Measurements from ENCODE around the gene POLR3B. TPM values are rescaled to one million over a fixed set of nuclear protein-coding genes. Genes with fewer than 3 reads are reported as not detected.

The POLR3B gene
- total and polyA plus RNA-seq, 2 of the 13 experiments (the other 11 are each of a cell fraction or from before 2014, with no cell fraction given): 4.8 to 13.1 TPM

- Histone ChIP-seq H2AFZ (ENCODE audit: low read length) (no peak overlapping the region), H3K4me3 (replicated peaks in 1 of 3; ENCODE audit: insufficient read depth in 1 of 3, low read depth in 2 of 3, low read length in 3 of 3) (no peak overlapping the region), H3K9me3 (ENCODE audit: low read length) (no peaks in the 10 kb centered on the region), H3K27ac (ENCODE audit: extremely low read length, insufficient read depth, low read length) (no peak overlapping the region), H3K36me3 (replicated peaks in 1 of 2; ENCODE audit: control insufficient read depth in 1 of 2, insufficient read depth in 2 of 2, low read length in 2 of 2) (peaks cover 5 to 30% of the 10 kb centered on the region in 2 experiments), H3K4me2 (ENCODE audit: low read depth, low read length) (no peak overlapping the region), H4K20me1 (ENCODE audit: insufficient read depth, low read length) (no peaks in the 10 kb centered on the region), H3K27me3 (ENCODE audit: control insufficient read depth in 1 of 2, insufficient read depth in 2 of 2, low read length in 2 of 2) (no peaks in the 10 kb centered on the region), H3K4me1 (ENCODE audit: insufficient read depth, low read length) (no peaks in the 10 kb centered on the region; the same call in 1 of the 2 replicates), H3K79me2 (ENCODE audit: insufficient read depth, low read length) (no peaks in the 10 kb centered on the region), H3K9ac (ENCODE audit: insufficient read depth, low read depth, low read length) (no peak overlapping the region)
- no peak for FAIRE-seq
- TF ChIP-seq STAT5B (CRISPR knock-in tag; IDR thresholded peaks at IDR 0.05): no peak
- no peak for TF ChIP-seq HOXA5 (CRISPR knock-in tag; IDR thresholded peaks at IDR 0.05)
- no peak for TF ChIP-seq EED (CRISPR knock-in tag; IDR thresholded peaks at IDR 0.05)
- TF ChIP-seq SNAPC2 (CRISPR knock-in tag; IDR thresholded peaks at IDR 0.05): no peak
- no peak for TF ChIP-seq ARHGAP35 (CRISPR knock-in tag; IDR thresholded peaks at IDR 0.05; ENCODE audit: borderline replicate concordance)
- no peak for TF ChIP-seq ZNF136 (CRISPR knock-in tag; IDR thresholded peaks at IDR 0.05; ENCODE audit: low read depth)
- no peak for TF ChIP-seq PAXIP1 (CRISPR knock-in tag; conservative IDR thresholded peaks at IDR 0.05)
- TF ChIP-seq NCOA1 (CRISPR knock-in tag; IDR thresholded peaks at IDR 0.05): no peak
- no peak for TF ChIP-seq MLXIP (CRISPR knock-in tag; IDR thresholded peaks at IDR 0.05; ENCODE audit: borderline replicate concordance)
- no peak for TF ChIP-seq RBM39 (IDR thresholded peaks at IDR 0.05; ENCODE audit: low read depth, low read length, poor library complexity, severe bottlenecking)
- no peak for TF ChIP-seq ZNF589 (CRISPR knock-in tag; conservative IDR thresholded peaks at IDR 0.05)
- TF ChIP-seq MTERF4 (CRISPR knock-in tag; IDR thresholded peaks at IDR 0.05): no peak
- no peak for TF ChIP-seq ZBTB7B (CRISPR knock-in tag; IDR thresholded peaks at IDR 0.05)
- no peak for TF ChIP-seq IKZF1 (IDR thresholded peaks at IDR 0.05)
- DNase-seq (ENCODE audit: low spot score): no peak
- BruUV-seq (replicated peaks): no TSS peak
- in situ Hi-C loops (cut with HindIII; ENCODE audit: extremely low pct_ligation_motif_present, low pct_unique_long_range_greater_than_20kb) (no loop called here), intact Hi-C loops (cut with micrococcal nuclease; ENCODE audit: unreplicated experiment) (no loop called here)
- POLR2A ChIA-PET: no interaction called here
- no peak for ATAC-seq
- CTCF ChIA-PET (ENCODE audit: low intra/inter-chr PET ratio, low total read pairs): no interaction called here
- WGBS (ENCODE audit: low lambda C conversion rate): 89% methylated on average over 1 of the region's 1 CpG
These were observed 72.1 kb downstream of the POLR3B start for GRCh38 chr12:106429636-106430035.
